8988T (cell line): ENCODE results near the gene FBXL17.

ENCODE experiments used
- DNase-seq: peaks from one replicate; pipeline ENCODE4 v3.0.0; 2011

Gene FBXL17

DNA sequence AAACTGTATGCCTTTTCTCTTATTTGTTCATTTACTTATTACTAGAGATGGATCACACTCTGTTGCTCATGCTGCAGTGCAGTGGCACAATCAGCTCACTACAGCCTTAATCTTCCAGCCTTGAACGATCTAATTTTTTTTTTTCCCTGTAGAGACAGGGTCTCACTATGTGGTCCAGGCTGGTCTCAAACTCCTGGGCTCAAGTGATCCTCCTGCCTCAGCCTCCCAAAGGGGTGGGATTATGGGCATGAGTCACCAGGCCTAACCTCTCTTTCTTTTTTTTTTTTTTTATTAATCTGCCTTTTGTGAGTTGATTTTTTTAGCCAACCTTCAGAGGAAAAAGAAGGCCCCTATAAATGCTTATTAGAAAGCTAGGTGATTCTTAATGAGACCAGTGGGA is 303.0 kb downstream of the FBXL17 start:
- no peak for DNase-seq

DNA sequence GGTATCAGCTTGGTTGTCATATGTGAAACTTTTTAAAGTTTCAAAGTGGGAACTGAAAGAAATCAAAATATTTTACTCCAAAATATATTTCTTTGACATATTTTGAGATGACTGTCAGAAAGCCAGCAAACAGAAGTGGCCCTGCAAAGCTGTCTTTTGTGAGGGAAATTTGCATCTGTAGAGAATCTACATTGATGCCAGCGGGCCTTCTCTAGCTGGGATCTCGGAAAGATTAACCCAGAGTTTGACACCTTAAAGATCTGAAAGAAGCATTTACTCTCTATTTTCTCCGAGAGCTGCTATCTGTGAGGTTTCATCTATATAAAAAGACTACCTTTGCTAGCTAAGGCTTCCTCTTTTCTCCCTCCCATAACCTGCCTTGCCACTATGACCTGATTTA is 303.6 kb downstream of the FBXL17 start:
- DNase-seq, result no peak

GRCh38 chr5:108074626-108075025 is 307.3 kb downstream of the FBXL17 start:
- DNase-seq, result no peak

GRCh38 chr5:108064302-108064701 is 317.6 kb downstream of the FBXL17 start:
- no peak for DNase-seq

DNA sequence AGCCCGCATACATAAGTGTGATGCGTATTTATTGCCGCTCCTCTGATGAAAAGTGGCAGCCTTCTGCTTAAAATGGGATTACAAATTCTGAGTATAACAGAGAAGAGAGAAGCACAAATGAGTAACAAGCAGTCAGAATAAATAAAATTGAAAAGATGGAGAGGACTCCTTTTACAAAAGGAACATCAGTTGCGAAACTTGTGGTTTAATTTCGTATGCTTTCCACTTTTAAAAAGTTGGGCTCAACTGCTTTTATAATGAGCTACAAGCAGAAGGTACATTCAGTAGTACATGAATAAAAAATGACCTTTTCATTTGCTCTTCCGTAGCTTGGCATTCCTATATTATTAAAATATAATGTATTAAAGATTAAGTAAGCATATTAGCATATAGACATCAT is 320.0 kb downstream of the FBXL17 start:
- DNase-seq, result no peak

DNA sequence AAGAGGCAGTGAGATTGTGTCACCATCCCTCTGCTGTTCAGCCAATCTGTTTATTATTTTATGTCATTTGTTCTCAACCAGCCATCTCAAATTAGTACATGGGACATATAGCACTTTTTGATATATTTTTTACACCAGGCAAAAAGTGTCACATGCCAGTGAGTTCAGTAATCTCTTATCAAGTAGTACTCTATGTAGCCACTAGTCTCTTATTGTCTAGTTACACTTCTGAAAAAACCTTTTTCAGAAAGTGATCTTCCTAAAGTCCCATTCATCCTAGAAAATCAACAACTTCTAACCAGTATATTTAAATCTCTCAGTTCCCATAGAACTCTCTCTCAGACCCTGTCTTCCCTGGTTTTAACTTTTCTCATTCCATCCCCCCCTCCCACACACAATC is 321.6 kb downstream of the FBXL17 start:
- DNase-seq, result no peak

DNA sequence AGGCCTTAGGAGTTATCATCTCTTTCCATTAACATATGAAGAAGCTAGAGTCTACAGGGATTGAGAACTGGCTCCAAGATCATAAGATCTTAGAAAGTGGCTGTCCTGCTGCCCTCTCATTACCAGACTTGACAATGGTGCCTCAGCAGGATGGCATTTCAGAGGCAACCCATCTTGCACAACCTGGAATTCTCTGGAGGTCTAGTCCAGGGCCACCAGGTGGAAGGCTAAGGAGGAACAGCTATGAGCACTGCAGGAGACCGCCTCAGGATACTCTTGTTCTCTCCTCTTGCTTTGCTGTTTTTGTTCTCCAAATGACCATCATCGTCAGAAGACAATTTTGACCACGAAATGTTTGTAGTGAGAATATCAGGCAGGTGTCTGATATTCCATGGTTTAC is 322.6 kb downstream of the FBXL17 start:
- no peak for DNase-seq

DNA sequence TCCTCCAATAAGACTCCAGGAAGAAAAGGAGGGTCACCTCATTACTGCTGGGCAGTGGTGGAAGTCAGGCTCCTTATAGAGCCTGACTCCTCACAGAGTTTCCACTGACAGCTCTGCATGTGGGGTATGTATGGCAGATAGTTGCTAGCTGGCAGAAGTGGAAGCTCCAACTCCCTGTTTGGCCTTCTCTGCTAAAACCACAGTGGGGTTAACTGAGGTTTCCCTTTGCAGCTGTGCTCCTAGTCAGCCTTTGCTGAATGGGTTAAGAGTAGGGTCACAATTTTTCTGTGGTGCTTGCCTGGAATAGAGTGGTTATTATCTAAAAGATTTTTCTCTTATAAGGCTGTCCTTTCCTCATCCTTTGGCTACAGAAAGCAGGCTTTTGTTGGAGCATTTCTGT is 327.5 kb downstream of the FBXL17 start:
- DNase-seq, result no peak

- no peak for DNase-seq
Measured at GRCh38 chr5:108046955-108047670, 334.8 kb downstream of the FBXL17 start.

- no peak for DNase-seq
Measured at GRCh38 chr5:108036482-108036881, 345.4 kb downstream of the FBXL17 start.

- DNase-seq, result no peak
Measured at GRCh38 chr5:108028883-108029282, 353.0 kb downstream of the FBXL17 start.

- no peak for DNase-seq
Measured at GRCh38 chr5:108028412-108028811, 353.5 kb downstream of the FBXL17 start.

GRCh38 chr5:108025957-108026356 is 355.9 kb downstream of the FBXL17 start:
- no peak for DNase-seq

- DNase-seq, result no peak
Measured at GRCh38 chr5:108024986-108025385, 356.9 kb downstream of the FBXL17 start.

DNA sequence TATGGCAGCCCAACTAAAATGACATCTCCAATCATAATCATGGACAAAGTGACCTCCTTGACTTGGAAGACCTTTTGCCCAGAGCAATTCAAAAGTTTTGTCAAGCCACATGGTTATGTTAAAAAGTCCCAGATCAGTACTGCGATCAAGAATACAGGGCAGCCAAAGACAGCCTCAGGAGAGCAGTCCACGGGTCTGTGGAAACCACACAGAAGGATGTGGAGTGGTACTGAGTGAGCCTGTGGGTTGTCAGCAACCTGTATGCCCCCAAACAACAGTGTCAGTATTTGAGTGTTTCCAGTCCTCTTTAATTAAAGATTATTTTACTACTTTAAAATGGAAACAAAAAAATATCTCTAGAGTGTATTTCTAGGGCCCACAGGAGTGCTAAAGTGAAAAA is 365.8 kb downstream of the FBXL17 start:
- DNase-seq, result no peak

GRCh38 chr5:108006791-108007190 is 375.1 kb downstream of the FBXL17 start:
- no peak for DNase-seq

DNA sequence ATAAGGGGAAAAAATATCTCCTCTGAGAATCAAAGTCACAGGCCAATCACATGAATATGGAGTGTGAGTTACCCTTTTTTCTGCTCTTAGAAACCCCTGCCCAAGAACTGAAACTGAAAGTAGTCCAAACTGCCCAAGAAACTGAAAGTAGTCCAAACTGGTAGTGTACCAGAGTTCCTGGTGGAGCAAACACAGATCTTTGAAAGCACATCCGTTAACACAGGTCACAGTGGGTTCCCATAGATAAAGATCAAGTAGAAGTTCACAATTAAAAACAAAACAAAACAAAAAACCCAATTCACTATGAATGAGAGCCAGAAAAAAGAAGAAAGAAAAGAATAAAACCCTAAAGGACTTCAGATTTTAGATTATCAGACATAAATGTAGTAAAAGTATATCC is 378.7 kb downstream of the FBXL17 start:
- no peak for DNase-seq

DNA sequence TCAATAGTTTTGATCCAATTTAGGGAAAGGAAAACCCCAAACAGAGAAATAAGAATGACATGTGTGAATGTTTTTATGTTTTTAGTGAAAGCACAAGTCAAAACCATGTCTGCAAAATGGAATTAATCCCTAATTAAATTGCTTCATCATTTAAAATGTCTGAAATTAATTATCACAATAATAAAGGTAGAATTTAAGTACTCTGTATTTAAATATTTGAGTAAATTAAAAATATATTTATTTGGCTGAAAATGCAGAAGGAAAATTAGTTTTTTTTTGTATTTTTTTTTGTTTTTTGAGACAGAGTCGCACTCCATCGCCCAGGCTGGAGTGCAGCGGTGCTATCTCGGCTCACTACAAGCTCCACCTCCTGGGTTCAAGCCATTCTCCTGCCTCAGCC is 380.7 kb downstream of the FBXL17 start:
- DNase-seq, result no peak

DNA sequence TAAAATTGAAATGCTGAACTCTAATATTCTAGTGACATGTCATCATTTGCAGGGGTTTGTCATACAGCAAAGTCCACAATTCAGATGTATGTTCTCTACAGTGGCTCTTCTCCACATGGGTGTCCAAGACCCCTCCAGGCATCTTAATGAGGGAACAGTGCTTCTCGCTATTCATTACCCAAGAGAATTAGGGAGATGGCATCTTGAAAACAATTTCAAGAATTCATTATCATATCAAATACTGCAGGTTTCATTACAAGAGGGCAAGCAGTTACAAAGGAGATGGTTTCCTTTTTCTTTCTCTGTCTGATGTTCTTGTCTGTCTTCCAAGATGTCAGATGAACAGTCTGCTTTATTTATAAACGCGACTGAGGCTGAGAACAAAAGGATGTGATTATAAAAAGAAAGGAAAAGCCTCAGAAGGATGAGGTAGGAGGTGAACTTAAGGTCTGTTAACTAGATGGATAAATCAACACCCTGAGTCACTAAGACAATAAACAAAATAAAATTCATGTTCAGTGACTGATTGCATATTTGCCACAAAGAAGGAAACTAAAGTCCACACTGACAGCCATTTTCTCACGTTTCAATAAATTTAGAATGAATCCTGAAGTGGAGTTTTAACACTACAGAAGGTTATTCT is 384.4 kb downstream of the FBXL17 start:
- no peak for DNase-seq

DNA sequence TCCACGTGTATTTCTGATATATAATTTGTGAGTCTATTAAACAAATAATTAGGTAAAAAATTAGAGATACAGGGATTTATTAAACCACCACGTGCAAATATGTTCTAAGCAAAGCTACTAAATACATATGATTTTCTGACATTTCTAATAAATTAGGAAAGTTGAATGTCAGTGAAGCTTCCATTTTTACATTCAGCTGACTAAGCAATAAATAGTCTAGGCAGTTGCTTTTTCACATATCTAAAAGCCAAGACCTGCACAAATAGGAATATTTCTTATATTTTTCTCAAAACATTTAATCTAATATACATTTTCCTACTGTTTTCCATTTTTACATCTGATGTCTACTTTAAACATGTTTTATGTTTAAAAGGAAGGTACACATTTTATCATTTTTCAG is 388.6 kb downstream of the FBXL17 start:
- no peak for DNase-seq

DNA sequence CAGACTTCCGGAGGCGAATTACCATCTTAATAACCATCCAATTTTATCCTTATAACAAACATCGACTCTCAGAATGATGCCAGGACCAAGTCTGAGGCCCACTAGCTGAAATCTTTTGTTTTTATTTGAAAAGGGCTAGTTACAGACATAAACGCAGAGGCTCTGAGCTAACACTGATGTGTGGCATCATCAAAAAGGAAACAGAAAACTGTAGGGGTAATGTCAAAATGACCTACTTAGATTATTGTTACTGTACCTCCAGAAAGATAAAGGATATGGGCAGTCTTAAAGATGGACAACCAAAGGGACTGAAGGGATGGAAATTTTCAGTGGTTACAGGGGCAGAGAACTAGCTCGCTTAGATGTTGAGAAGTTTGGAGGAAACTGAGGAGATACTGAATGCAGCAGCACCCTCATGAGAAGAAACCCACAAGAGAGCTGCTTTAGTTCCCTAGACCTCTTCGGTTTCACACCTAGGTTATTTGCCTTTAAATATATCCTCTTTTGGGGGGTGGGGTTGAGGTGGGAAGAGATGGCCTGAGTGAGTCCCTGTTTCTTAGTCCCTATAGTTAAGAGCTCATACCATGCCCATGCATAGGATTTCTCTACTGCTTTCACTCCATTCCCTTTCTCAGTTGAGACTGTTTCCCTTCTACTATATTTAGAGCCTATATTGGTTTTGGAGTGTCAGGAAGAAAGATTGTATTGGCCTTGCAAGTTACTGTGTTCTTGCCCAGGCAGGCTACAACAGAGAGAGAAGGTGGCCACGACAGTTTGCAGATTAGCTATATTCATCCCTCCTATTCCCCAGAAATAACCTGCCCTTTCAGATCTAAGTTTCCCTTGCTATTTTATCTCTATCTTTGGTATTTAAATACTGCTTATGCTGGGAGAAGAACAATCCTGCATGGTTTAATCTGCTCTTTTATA is 390.8 kb downstream of the FBXL17 start:
- DNase-seq, result no peak

GRCh38 chr5:107985144-107985543 is 396.8 kb downstream of the FBXL17 start:
- DNase-seq, result no peak

DNA sequence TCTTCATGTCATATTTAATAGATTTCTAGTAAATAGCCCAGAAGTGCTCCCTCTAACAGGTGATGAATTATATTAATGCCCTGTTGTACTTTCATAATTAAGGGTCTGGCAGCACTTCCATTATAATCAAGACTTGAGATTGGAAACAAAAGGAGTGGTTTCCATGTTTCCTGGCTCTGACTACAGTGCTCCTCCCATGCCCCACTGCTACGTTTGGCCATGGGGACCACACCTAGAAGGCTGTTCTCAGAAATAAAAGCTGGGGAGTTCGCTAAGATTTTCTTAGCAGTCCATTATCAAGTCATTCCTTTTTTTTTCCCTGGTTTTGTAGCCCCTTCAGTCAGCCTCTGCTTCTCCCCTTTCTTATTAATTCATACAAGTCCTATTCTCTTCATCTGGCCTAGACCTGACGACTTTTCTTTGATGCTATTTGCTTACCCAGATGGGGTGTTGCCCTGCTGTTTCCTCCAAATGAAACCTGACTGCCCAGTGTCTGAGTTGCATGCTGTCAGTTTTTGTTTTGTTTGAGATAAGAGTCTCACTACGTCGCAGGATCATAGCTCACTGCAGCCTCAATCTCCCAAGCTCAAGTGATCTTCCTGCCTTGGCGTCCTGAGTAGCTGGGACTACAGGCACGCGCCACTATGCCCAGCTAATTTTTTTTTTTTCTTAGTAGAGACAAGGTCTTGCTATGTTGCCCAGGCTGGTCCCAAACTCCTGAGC is 399.0 kb downstream of the FBXL17 start:
- DNase-seq, result no peak
